HG02970 (cell line): ENCODE data around the gene PIERCE2.
"Not testable (repeated sequence)": the region's sequence is repeated elsewhere in the genome, so short reads cannot be mapped to it uniquely, and the experiment has no call there.

Source experiments
- ATAC-seq: cut with Tn5 transposase; IDR thresholded peaks from one replicate; pipeline ENCODE4 v1.9.1; 2021; ENCODE audit warnings: mild to moderate bottlenecking, moderate library complexity, moderate number of reproducible peaks; ENCODE audit not compliant: unreplicated experiment, low FRiP score

PIERCE2 gene

DNA sequence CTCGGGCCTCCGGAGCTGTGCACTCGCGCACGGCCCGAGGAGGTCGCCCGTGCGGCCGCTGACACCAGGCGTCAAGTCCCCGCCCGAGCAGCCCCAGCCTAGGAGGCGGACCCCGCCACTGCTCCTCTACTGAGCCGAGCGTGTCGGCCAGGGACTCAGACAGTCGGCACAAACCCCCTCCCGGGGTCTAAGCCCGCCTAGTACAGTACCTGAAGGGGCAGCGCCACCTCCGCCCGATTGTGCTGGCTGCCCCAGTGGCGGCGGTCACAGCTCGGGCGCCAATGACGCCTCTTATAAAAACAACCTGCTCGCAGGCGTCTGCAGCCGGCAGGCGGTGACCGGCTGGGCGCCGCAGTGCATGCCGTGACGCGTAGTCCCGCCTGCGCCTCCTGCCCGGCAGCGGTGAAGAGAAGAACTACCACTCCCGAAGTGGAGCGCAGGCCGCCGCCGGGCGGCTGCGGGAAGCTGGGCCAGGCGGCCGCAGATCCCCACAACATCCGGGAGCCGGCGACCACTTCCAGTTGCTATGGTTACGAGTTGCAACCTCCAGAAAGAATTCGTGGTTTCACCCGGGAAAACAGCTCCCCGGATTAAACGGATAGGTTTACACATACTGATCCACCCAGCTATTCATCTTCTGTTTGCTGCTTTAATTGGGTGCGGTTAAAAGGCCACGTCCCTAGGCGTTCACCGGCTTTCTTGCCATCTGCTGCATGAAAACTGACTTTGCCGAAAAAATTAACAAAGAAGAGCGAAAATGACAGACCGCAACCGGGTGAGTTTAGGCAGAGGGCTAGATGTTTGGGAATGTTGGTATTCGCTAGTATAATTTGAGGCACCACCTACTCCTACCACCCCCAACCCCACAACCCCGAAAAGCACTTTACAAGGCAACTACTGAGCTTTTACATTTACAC lies at the start of gene PIERCE2, which contains the start of gene CCPG1:
Gene PIERCE2, plus strand, starts transcription at position 484 of the 917 bp plus-strand sequence. Its CDS starts 274 bp downstream, at position 758.
Gene CCPG1, minus strand, starts transcription at position 348 of the 917 bp plus-strand sequence. CDS start 18,935 bp downstream, outside the sequence.
- peak; percentile 95 for ATAC-seq

DNA sequence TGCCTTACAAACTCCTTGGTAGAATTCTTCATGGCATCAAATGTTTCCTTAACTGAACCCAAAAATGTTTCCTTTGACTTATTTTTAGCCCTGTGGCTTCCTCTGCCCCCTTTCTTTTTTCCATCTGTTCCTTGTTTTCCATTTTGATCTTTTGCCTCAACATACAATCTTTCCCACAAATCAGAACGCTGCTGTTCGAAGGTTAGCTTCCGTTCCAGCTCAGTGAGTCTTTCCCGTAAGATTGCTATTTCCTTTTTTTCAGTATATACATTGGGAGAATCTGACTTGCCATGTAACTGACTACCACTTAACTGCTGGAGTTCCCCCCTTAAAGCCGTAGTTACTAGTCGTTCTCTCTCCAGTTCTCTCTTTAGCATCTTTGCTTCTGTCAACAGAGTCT lies 48.0 kb upstream of the PIERCE2 start:
- ATAC-seq, result no peak

GRCh38 chr15:55361048-55361447 lies 47.2 kb upstream of the PIERCE2 start:
- no peak for ATAC-seq

DNA sequence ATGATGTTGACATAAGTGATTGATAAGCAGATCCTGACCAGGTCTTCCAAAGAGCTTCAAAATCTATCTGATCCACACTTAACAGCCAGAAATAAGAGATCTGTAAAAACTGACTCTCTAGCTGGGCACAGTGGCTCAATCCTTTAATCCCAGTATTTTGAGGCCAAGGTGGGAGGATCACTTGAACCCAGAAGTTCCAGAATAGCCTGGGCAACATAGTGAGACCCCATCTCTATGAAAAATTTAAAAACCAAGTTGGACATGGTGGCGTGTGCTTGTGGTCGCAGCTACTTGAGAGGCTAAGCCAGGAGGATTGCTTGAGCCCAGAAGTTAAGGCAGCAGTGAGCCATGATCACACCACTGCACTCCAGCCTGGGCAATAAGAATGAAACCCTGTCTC lies 45.7 kb upstream of the PIERCE2 start:
- no peak for ATAC-seq

DNA sequence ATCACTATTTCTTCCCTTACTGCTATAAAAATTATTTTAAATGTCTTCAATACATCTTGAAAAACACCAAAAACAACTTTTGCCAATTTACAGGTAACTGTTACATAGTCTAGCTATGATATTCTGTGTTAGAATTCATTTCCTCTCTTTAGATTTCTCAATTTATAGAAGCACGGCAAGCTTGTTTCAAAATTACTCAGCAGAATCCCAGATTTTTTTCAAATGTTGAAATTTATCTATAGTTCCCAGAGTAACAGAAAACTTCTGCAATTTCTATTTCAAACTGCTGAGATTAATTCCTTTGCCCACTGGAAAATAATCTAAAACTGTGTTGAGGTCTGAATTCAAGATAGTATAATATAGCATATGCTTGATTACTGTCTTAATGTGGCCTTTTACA lies 41.3 kb upstream of the PIERCE2 start:
- no peak for ATAC-seq

DNA sequence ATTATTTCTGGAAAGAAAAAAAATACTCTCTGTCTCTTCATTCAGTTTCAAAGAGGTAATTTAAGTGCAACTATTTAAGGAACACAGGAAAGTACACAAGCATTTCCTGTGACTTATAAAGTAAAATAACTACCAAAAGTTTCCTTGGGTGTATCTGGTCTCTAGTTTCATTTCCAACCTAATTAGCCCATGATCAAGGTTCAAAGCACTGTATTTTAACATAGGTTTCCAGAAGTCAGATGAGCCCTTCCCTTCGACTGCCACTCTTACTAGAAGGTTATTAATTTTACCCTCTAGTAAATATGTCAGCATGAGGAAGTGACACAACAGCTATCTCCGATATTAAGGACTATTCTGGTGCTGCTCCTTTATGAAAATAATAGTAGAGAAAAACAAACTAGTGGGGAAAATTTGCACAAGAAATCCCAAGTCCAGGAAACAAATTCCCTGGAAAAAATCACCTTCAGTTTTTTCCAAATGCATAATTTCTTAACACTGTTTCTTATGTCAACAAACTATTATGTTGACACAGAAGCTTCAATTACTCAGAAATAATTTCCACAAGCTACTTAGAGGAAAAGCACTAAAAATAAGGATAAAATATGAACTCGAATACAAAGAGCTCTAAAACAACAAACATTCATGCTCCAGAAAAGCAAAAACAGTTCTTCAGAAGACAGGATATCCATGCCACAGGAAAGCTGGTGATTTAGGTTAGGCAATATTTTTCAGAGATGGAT lies 35.4 kb upstream of the PIERCE2 start:
- no peak for ATAC-seq

DNA sequence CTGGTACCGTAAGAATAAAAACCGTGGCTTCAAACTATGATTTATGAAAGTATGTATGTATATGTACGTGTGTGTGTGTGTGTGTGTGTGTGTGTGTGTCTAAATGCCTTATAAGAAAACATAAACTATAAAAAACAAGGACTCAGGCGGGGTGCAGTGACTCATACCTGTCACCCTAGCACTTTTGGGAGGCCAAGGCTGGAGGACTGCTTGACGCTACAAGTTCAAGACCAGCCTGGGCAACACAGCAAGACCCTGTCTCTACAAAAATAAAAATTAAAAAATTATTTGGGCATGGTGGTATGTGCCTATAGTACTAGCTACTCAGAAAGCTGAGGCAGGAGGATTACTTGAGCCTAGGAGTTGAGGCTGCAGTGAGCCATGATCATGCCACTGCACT lies 29.2 kb upstream of the PIERCE2 start:
- ATAC-seq, result no peak

- ATAC-seq, result no peak
These were observed 26.7 kb upstream of the PIERCE2 start for GRCh38 chr15:55381595-55381994.

DNA sequence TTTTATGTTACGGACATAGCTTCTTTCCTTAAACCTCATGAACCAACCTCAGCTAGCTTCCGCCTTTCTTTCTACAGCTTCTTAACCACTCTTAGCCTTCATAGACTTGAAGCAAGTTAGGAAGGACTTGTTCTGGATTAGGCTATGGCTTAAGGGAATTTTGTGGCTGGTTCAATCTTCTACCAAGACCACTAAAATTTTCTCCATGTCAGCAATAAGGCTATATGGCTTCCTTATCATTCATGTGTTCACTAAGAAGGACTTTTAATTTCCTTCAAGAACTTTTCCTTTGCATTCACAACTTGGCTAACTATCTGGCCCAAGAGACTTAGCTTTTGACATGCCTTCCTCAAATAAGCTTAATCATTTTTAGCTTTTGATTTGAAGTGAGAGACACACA lies 24.6 kb upstream of the PIERCE2 start:
- no peak for ATAC-seq

DNA sequence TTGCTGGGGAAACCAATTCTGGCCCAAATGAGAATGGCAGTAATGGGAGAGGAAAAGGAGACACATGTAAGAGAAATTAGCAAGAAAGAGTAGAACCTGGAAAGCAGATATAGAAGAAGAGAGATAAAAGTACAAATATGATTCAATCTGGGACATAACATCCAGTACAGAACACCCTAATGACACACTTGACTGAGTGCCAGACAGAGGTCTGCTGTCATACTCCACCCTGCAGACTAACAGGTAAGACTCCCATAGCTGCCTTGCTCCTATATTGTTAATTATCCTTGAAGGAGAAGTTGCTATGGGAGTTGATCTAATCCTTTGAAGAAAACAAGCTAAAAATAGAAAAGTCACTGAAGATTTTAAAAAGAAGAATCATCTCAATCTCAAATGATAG lies 21.3 kb upstream of the PIERCE2 start:
- ATAC-seq, result no peak

DNA sequence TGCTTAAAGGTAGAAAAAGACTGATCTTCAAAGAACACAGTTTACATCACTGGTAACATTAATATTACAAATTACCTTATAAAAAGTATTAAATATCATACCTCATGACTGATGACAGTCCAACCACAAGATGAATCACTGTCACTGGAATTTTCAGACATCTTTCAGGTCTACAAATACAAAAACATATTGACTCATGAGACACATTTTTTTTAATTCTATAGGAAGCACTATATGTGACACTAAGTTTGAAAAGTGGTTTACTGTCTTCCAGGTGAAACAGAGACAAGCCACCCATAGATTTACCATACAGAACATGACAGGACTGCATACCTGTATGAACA lies 19.1 kb upstream of the PIERCE2 start:
- ATAC-seq, result no peak

DNA sequence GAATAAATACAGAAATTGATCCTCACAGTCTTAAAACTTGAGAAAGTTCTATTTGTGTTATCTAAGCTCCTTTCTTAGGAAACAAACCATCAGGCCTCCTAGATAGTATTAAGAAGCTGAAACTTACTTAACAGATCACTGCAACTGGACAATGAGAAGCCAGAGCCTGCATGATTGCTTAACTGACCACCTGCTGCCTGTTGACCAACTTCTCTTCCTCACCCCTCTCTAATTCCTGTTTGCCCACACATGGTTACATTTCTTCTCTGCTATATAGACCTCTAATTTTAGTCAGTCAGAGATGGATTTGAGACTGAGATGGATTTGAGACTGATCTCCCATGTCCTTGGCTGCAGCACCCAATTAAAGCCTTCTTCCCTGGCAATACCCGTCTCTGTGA lies 13.6 kb upstream of the PIERCE2 start:
- no peak for ATAC-seq

GRCh38 chr15:55398243-55398642 lies 10.1 kb upstream of the PIERCE2 start:
- ATAC-seq, result no peak

GRCh38 chr15:55400050-55400449 lies 8.2 kb upstream of the PIERCE2 start:
- not testable (repeated sequence) for ATAC-seq

GRCh38 chr15:55401786-55402246 lies 6.5 kb upstream of the PIERCE2 start:
- ATAC-seq, result no peak

DNA sequence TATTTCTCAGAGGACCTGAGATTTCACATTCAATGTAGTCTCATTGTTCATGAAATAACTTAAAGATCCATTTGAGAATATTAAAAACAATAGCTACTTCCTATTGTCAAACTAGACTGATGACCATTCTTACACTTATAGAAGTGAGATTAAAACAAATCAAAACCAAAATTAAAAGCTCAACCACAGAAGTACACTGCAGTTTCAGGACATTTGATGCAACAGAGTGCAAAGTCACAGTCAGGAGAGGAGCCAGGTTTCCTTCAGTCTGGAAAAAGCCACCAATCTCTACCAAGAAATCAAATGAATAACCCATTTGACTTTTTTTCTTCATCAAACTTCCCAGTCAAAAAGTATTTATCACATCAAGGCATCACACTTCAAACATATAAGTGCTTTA lies 5.6 kb upstream of the PIERCE2 start:
- no peak for ATAC-seq

- no peak for ATAC-seq
These were observed 4.8 kb upstream of the PIERCE2 start for GRCh38 chr15:55403531-55403930.

DNA sequence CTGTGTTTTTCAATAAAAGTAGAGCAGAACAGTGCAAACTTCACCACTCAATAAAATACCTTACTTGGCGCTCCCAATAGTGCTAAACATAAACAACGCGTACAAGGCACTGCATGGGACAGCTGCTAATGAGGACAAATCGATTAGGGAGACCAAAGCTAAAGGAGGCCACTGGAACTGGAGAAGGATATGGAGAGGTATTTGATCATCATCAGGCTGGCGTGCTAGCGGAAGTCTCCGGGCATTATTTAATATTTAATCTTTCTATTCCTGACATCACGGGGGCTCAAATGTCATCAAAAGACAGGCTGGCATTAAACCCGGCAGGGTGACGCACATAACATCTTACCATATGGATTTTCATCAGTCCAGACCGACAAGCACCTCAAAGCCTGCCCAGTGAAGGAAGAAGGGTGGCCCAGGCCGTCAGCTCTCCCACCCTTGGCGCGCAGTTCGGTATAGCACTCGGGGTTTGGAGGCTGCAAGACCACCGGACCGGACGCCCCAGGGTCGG lies 740 bp upstream of the PIERCE2 start:
- no peak for ATAC-seq

DNA sequence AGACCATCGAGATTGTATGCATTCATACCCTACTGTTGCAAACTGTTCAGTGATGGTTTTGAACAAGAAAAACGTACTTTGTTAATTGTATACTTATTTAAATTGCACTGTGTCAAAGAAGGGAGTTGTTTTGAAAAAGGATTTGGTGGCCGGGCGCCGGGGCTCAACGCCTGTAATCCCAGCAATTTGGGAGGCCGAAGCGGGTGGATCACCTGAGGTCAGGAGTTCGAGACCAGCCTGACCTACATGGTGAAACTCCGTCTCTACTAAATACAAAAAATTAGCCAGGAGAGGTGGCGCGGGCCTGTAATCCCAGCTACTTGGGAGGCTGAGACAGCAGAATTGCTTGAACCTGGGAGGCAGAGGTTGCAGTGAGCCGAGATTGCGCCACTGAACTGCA lies 681 bp downstream of the PIERCE2 start:
- not testable (repeated sequence) for ATAC-seq

- not testable (repeated sequence) for ATAC-seq
These were observed 9.4 kb downstream of the PIERCE2 start for GRCh38 chr15:55417678-55418077.

- ATAC-seq, result no peak
These were observed 12.0 kb downstream of the PIERCE2 start for GRCh38 chr15:55420171-55420866.
